Activated CD8-positive, alpha-beta T cell treated with anti-CD3 and anti-CD28 coated beads for 36 hours (primary cell): Measurements from ENCODE around the gene NAE1. TPM values are rescaled to one million over a fixed set of nuclear protein-coding genes. Genes with fewer than 3 reads are reported as not detected.
"Not testable (repeated sequence)": the region's sequence is repeated elsewhere in the genome, so short reads cannot be mapped to it uniquely, and the experiment has no call there.

ENCODE experiments used
- ATAC-seq: fragments of 200-7000 bp; cut with Tn5 transposase; one replicate; pipeline ENCODE4 v1.10.0; 2021; ENCODE audit warnings: mild to moderate bottlenecking, moderate library complexity
- CTCF ChIA-PET: fragments of 350-600 bp; sonication (Branson Sonifier 250); formaldehyde crosslinking; loops from one replicate; lab custom pipeline; 2021; ENCODE audit warnings: antibody characterized with exemption; lab: Charles Lee
- POLR2A ChIA-PET: fragments of 350-600 bp; sonication (Branson Sonifier 250); formaldehyde crosslinking; loops from one replicate; lab custom pipeline; 2021; ENCODE audit warnings: antibody characterized with exemption; lab: Charles Lee
- DNase-seq: peaks from one replicate; pipeline ENCODE4 v3.0.0-alpha.2; 2020
- H3K27ac Mint-ChIP-seq: one replicate; pipeline ENCODE4 v1.8.0; 2021; ENCODE audit warnings: mild to moderate bottlenecking, mixed read lengths
- H3K27me3 Mint-ChIP-seq: one replicate; pipeline ENCODE4 v1.8.0; 2021; ENCODE audit warnings: mixed read lengths
- H3K36me3 Mint-ChIP-seq: one replicate; pipeline ENCODE4 v1.8.0; 2021; ENCODE audit warnings: low read depth, mixed read lengths
- H3K4me1 Mint-ChIP-seq: one replicate; pipeline ENCODE4 v1.8.0; 2021; ENCODE audit warnings: low read depth, mixed read lengths
- H3K4me3 Mint-ChIP-seq: one replicate; pipeline ENCODE4 v1.8.0; 2021; ENCODE audit warnings: mild to moderate bottlenecking, moderate library complexity, mixed read lengths
- H3K9me3 Mint-ChIP-seq: one replicate; pipeline ENCODE4 v1.8.0; 2021; ENCODE audit warnings: mixed read lengths
- intact Hi-C: fragments of 100-400 bp; cut with micrococcal nuclease; formaldehyde crosslinking; loops from one replicate; pipeline ENCODE4 v1.10.0; 2022
- total RNA-seq, 2 experiments: library from RNA; stranded (reverse); gene quantifications; one replicate each; pipeline ENCODE4 v1.2.3, GENCODE V29; 2021
- TF ChIP-seq, protein P1 (sequence below): fragments of 200-600 bp; IDR thresholded peaks from one replicate; pipeline ENCODE4 v1.8.0; 2022; ENCODE audit warnings: antibody characterized with exemption, mild to moderate bottlenecking

NAE1 gene
- total RNA-seq, 2 experiments from 2014 or later, result 115 to 123 TPM

GRCh38 chr16:66802159-66802558 is 28.6 kb downstream of the NAE1 start:
- POLR2A ChIA-PET, result interaction anchor here (0.6 to 2.7 kb wide), 2 partner anchors 11 to 292 kb away, joined by 3 to 5 read pairs; no protein-coding TSS in a partner anchor
- CTCF ChIA-PET, result interaction anchor here (0.8 to 1.0 kb wide), 3 partner anchors 28 to 31 kb away, joined by 3 read pairs; partner anchors contain the start of gene NAE1
- intact Hi-C loops, result no loop called here
- H3K4me1 Mint-ChIP-seq, result no peaks in the 10 kb centered on the region
- H3K27me3 Mint-ChIP-seq, result no peaks in the 10 kb centered on the region
- no peak overlapping the region for H3K27ac Mint-ChIP-seq
- H3K4me3 Mint-ChIP-seq, result no peak overlapping the region
- ATAC-seq, result no peak
- TF ChIP-seq, protein P1, sequence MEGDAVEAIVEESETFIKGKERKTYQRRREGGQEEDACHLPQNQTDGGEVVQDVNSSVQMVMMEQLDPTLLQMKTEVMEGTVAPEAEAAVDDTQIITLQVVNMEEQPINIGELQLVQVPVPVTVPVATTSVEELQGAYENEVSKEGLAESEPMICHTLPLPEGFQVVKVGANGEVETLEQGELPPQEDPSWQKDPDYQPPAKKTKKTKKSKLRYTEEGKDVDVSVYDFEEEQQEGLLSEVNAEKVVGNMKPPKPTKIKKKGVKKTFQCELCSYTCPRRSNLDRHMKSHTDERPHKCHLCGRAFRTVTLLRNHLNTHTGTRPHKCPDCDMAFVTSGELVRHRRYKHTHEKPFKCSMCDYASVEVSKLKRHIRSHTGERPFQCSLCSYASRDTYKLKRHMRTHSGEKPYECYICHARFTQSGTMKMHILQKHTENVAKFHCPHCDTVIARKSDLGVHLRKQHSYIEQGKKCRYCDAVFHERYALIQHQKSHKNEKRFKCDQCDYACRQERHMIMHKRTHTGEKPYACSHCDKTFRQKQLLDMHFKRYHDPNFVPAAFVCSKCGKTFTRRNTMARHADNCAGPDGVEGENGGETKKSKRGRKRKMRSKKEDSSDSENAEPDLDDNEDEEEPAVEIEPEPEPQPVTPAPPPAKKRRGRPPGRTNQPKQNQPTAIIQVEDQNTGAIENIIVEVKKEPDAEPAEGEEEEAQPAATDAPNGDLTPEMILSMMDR, result no peak
- no peaks in the 10 kb centered on the region for H3K9me3 Mint-ChIP-seq
- peaks cover 37% of the 10 kb centered on the region for H3K36me3 Mint-ChIP-seq
- DNase-seq, result no peak

DNA sequence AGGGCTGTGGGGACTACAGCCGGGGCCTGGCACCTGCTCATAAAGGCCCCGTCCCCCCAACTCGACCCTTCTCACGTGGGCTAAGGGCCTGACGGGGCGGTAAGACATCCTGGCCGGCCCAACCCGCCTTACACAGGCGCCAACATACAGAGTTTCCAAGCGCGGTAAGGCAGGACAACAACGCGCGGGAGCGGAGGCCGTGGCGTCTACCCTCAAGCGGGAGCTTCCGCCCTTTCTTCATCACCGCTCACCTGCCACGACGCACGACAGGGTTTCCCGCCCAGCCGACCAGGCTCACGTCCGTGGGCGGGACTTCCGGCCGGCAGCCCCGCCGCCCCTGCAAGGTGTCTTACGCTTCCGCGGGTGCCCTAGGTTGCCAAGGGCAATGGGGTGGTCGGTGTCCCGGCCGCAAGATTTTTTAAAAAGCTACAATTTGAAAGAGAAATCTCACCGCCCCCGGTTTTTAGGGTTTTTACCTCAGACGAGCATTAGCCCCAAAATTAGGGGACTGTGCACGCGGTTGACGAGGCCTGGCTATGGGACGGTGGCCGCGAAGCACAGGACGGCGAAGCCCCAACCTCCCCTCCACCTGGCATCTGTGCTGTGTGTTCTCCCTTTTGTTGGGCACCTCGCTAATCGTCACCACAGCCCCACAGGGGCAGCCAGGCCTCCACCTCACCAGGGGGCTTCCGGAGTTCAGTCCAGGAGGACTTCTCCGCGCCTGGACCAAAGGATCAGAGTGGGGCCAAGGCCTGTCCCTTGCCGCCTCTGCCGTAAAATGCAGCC is 29.3 kb downstream of the NAE1 start, which contains the start of gene TERB1:
Gene TERB1 (minus strand): TSS at position 265 of the 786 bp plus-strand sequence. CDS start 4,786 bp downstream, outside the sequence.
- Mint-ChIP-seq H3K4me1 (no peaks in the 10 kb centered on the region), H3K9me3 (no peaks in the 10 kb centered on the region), H3K27me3 (no peaks in the 10 kb centered on the region), H3K27ac (no peak within 1 kb of the TSS), H3K4me3 (no peak within 1 kb of the TSS), H3K36me3 (peaks cover 31% of the 10 kb centered on the region)
- DNase-seq (no peak), ATAC-seq (no peak)
- ChIA-PET POLR2A (interaction anchor here (0.6 kb wide), 1 partner anchor 293 kb away, joined by 3 read pairs; no protein-coding TSS in a partner anchor), CTCF (interaction anchor here (1.8 kb wide), 1 partner anchor 50 kb away, joined by 4 read pairs; the partner anchor contains the start of gene DYNC1LI2)
- TF ChIP-seq, protein P1, result no peak
- intact Hi-C loops, result no loop called here

- H3K9me3 Mint-ChIP-seq, result no peaks in the 10 kb centered on the region
- no peak for DNase-seq
- TF ChIP-seq, protein P1, result no peak
- no peaks in the 10 kb centered on the region for H3K27me3 Mint-ChIP-seq
- H3K36me3 Mint-ChIP-seq, result peaks cover 30% of the 10 kb centered on the region
- intact Hi-C loops, result no loop called here
- ChIA-PET CTCF (interaction anchor here (1.0 to 1.8 kb wide), 2 partner anchors 30 to 49 kb away, joined by 4 read pairs; partner anchors contain the start of genes DYNC1LI2 and NAE1), POLR2A (no interaction called here)
- H3K27ac Mint-ChIP-seq, result no peak overlapping the region
- H3K4me3 Mint-ChIP-seq, result no peak overlapping the region
- no peak for ATAC-seq
- no peaks in the 10 kb centered on the region for H3K4me1 Mint-ChIP-seq
Observed at GRCh38 chr16:66800856-66801255, 29.9 kb downstream of the NAE1 start.

- no peaks in the 10 kb centered on the region for H3K27me3 Mint-ChIP-seq
- CTCF ChIA-PET, result no interaction called here
- no peak overlapping the region for H3K27ac Mint-ChIP-seq
- H3K4me3 Mint-ChIP-seq, result no peak overlapping the region
- TF ChIP-seq, protein P1, result no peak
- DNase-seq (no peak), ATAC-seq (no peak)
- peaks cover 9% of the 10 kb centered on the region for H3K36me3 Mint-ChIP-seq
- no peaks in the 10 kb centered on the region for H3K4me1 Mint-ChIP-seq
- H3K9me3 Mint-ChIP-seq, result no peaks in the 10 kb centered on the region
- intact Hi-C loops, result no loop called here
- POLR2A ChIA-PET, result interaction anchor here (0.7 kb wide), 1 partner anchor 13 kb away, joined by 3 read pairs; no protein-coding TSS in a partner anchor
Observed at GRCh38 chr16:66798161-66798560, 32.6 kb downstream of the NAE1 start.

- H3K27me3 Mint-ChIP-seq, H3K4me3 Mint-ChIP-seq, H3K4me1 Mint-ChIP-seq, intact Hi-C loops, DNase-seq, POLR2A ChIA-PET, ATAC-seq, H3K27ac Mint-ChIP-seq, H3K36me3 Mint-ChIP-seq, H3K9me3 Mint-ChIP-seq: not testable (repeated sequence)
- CTCF ChIA-PET, result interaction anchor here (2.6 kb wide), 1 partner anchor 37 kb away, joined by 9 read pairs; the partner anchor contains the start of gene NAE1
Observed at GRCh38 chr16:66793984-66794383, 36.8 kb downstream of the NAE1 start.
